Measurements from ENCODE around the gene ITGB8. TPM values are rescaled to one million over a fixed set of nuclear protein-coding genes. Genes with fewer than 3 reads are reported as not detected.

Gene ITGB8
- total and polyA plus RNA-seq, 2 experiments from 2014 or later = 3.3 to 9.9 TPM

DNA sequence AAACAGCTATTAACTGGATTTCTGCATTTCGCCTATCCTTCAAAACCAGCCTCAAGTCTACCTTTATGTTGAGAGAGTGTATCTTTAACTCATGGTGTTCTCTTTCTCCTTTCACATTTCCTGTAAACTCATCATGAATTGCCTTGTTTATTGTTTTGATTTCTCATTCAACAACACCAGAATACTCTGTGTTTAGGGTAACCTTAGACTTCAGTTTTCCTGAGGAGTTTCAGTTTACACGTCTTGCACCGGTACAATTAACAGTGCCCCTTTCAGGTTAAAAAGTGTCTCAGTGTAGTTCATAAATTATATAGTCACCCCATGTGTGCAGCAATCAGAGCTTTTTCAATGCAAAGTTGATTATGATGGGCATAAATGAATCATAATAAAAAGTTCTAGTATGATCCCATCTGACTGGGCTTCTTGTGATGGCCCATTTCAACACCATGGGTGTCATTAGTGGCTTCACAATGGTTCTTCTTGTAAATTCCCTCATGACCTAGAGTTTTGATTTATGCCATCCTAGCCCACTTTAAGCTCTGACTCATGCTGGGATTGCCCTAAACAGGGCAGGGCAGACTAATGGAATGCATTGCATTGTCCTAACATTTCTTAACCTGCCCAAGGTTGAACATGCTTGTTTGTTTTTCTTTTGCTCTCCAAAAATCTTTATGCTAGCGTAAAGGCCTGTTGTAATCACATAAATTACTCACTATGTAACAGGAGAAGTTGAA, 22.0 kb downstream of the ITGB8 start:
- in situ Hi-C loops (cut with MboI) = no loop called here
- Histone ChIP-seq H3K27ac (peak overlapping the region; percentile 53), H3K9me3 (ENCODE audit: low read depth) (no peaks in the 10 kb centered on the region), H3K4me3 (no peak overlapping the region), H3K79me2 (ENCODE audit: insufficient read depth) (no peaks in the 10 kb centered on the region), H2AFZ (no peak overlapping the region), H4K20me1 (ENCODE audit: insufficient read depth) (no peaks in the 10 kb centered on the region), H3K4me1 (ENCODE audit: insufficient read depth) (peaks cover 28% of the 10 kb centered on the region), H3K9me2 (ENCODE audit: insufficient read depth) (no peaks in the 10 kb centered on the region), H3F3A (ENCODE audit: insufficient read depth) (peaks cover 29% of the 10 kb centered on the region; the same call in 1 of the 2 replicates), H3K9ac (no peak overlapping the region), H3K4me2 (ENCODE audit: unreplicated experiment) (peak overlapping the region; percentile 64), H3K36me3 (ENCODE audit: low read depth) (no peaks in the 10 kb centered on the region), H3K27me3 (replicated peaks; ENCODE audit: insufficient read depth) (no peaks in the 10 kb centered on the region)
- DNase-seq = peak; percentile 69
- 70 to 72% methylated on average over 4 of the region's 4 CpGs for WGBS, 2 experiments (ENCODE audit: low coverage in 1 of 2, low lambda C conversion rate in 2 of 2, missing lambda C conversion rate in 2 of 2)
- TF ChIP-seq EZH2phosphoT487 (IDR thresholded peaks at IDR 0.05; ENCODE audit: insufficient read depth, low read depth) = no peak

DNA sequence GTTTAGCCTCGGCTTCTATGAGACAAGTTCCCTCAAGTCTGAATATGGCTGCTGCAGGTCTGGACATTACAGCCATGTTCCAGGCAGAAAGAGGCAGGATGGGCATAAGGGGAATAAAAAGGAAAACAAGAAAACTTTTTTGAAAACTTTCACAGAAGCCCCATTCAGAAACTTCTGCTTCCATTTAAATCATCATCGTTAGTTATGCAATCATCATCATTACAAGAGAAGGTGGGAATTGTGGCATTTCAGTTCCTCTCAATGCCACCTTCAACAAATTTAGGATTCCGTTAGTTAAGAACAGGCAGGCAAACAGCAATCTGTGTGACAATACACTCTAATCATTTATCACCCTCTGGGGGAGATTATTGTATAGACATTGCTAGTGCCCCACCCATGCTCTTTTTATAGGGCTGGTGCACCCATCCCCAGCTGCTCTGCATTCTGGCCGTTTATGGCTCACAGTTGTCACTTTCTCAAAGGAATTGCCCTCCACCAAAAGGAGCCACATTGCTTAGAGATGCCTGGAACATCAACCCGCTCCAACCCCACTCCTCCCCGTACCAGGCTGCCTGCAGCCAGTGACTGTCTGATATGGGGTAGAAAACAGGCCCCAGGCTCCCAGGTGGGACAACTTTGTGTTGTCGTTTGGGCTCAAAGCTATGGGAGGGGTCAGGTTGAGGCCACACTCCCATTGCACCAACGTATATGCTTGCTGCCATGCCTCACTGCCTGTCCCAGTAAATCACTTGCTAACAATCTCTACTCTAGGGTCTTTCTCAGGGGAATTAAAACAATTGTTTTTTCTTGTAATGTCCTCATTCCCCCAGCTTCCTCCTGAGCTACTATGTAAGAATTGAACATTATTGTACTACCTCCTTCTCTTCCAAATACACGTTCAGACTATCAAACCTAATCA, 24.2 kb downstream of the ITGB8 start:
- TF ChIP-seq EZH2 (IDR thresholded peaks at IDR 0.05; ENCODE audit: insufficient read depth, poor library complexity, severe bottlenecking) = no peak
- TF ChIP-seq EZH2phosphoT487 (IDR thresholded peaks at IDR 0.05; ENCODE audit: insufficient read depth, low read depth) = no peak
- H4K20me1 ChIP-seq (ENCODE audit: insufficient read depth) = no peaks in the 10 kb centered on the region
- H3K27ac ChIP-seq = no peak overlapping the region
- H3K79me2 ChIP-seq (ENCODE audit: insufficient read depth) = no peaks in the 10 kb centered on the region
- H3K27me3 ChIP-seq (replicated peaks; ENCODE audit: insufficient read depth) = no peaks in the 10 kb centered on the region
- H3F3A ChIP-seq (ENCODE audit: insufficient read depth) = peaks cover 29% of the 10 kb centered on the region; the same call in 1 of the 2 replicates
- no peaks in the 10 kb centered on the region for H3K36me3 ChIP-seq (ENCODE audit: low read depth)
- no peak overlapping the region for H3K4me2 ChIP-seq (ENCODE audit: unreplicated experiment)
- no peaks in the 10 kb centered on the region for H3K9me3 ChIP-seq (ENCODE audit: low read depth)
- no peak overlapping the region for H3K4me3 ChIP-seq
- H3K4me1 ChIP-seq (ENCODE audit: insufficient read depth) = peaks cover 35% of the 10 kb centered on the region
- no peak overlapping the region for H2AFZ ChIP-seq
- H3K9ac ChIP-seq = no peak overlapping the region
- DNase-seq = no peak
- no peaks in the 10 kb centered on the region for H3K9me2 ChIP-seq (ENCODE audit: insufficient read depth)
- WGBS, 2 experiments (ENCODE audit: low coverage in 1 of 2, low lambda C conversion rate in 2 of 2, missing lambda C conversion rate in 2 of 2) = 79% methylated on average over 9 of the region's 9 CpGs
- in situ Hi-C loops (cut with MboI) = no loop called here

DNA sequence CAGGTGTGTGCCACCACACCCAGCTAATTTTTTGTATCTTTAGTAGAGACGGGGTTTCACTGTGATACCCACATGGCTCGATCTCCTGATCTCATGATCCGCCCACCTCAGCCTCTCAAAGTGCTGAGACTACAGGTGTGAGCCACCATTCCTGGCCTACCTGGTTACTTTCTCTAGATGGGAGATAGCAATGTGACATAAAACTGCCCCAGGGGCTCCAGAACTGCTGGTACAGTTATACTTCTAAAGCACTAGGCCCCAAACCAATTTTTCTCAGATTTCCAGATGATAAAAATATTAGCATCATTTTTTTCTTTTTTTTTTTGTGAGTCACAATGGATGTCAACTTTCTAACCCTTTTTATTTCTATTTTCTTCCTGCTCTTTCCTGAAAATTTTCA, 27.4 kb downstream of the ITGB8 start:
- no peaks in the 10 kb centered on the region for H4K20me1 ChIP-seq (ENCODE audit: insufficient read depth)
- DNase-seq = no peak
- H3K79me2 ChIP-seq (ENCODE audit: insufficient read depth) = no peaks in the 10 kb centered on the region
- H3K27me3 ChIP-seq (replicated peaks; ENCODE audit: insufficient read depth) = no peaks in the 10 kb centered on the region
- no peaks in the 10 kb centered on the region for H3K36me3 ChIP-seq (ENCODE audit: low read depth)
- H2AFZ ChIP-seq = no peak overlapping the region
- no peak overlapping the region for H3K4me2 ChIP-seq (ENCODE audit: unreplicated experiment)
- H3K4me3 ChIP-seq = no peak overlapping the region
- WGBS, 2 experiments (ENCODE audit: low coverage in 1 of 2, low lambda C conversion rate in 2 of 2, missing lambda C conversion rate in 2 of 2) = 87 to 90% methylated on average over 3 of the region's 3 CpGs
- H3K9me2 ChIP-seq (ENCODE audit: insufficient read depth) = no peaks in the 10 kb centered on the region
- no peaks in the 10 kb centered on the region for H3K9me3 ChIP-seq (ENCODE audit: low read depth)
- H3K9ac ChIP-seq = no peak overlapping the region
- peaks cover 2% of the 10 kb centered on the region; the same call in 1 of the 2 replicates for H3F3A ChIP-seq (ENCODE audit: insufficient read depth)
- H3K4me1 ChIP-seq (ENCODE audit: insufficient read depth) = peaks cover 12% of the 10 kb centered on the region
- in situ Hi-C loops (cut with MboI) = no loop called here
- H3K27ac ChIP-seq = no peak overlapping the region
- TF ChIP-seq EZH2 (IDR thresholded peaks at IDR 0.05; ENCODE audit: insufficient read depth, poor library complexity, severe bottlenecking) (no peak), EZH2phosphoT487 (IDR thresholded peaks at IDR 0.05; ENCODE audit: insufficient read depth, low read depth) (no peak)

DNA sequence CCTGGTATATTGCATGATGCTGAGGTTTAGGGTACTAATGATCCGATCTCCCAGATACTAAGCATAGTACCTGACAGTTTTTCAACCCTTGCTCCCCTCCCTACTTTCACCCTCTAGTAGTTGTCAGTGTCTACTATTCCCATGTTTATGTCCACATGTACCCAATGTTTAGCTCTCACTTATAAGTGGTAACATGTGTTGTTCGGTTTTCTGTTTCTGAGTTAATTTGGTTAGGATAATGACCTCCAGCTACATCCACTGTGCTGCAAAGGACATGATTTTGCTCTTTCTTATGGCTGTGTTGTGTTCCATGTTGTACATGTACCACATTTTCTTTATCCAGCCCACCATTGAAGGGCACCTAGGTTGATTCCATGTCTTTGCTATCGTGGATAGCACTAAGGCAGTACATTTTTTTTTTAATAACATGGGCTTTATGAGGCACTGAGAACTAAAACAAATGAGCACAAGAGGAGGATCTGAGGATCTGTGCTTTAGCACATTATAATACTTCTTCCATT, 28.1 kb downstream of the ITGB8 start:
- no peak for DNase-seq

More for the DNA sequence above, 28.1 kb downstream of the ITGB8 start:
- Histone ChIP-seq H3K9me2 (ENCODE audit: insufficient read depth) (no peaks in the 10 kb centered on the region), H3K9me3 (ENCODE audit: low read depth) (no peaks in the 10 kb centered on the region), H3K4me1 (ENCODE audit: insufficient read depth) (0 out of 2 replicates have a peak, but pooled peaks cover 9% of the 10 kb centered on the region), H3K4me2 (ENCODE audit: unreplicated experiment) (peak overlapping the region; percentile 24), H3K79me2 (ENCODE audit: insufficient read depth) (no peaks in the 10 kb centered on the region), H3K36me3 (ENCODE audit: low read depth) (no peaks in the 10 kb centered on the region), H4K20me1 (ENCODE audit: insufficient read depth) (no peaks in the 10 kb centered on the region), H2AFZ (no peak overlapping the region), H3K27me3 (replicated peaks; ENCODE audit: insufficient read depth) (no peaks in the 10 kb centered on the region), H3K27ac (no peak overlapping the region), H3K9ac (no peak overlapping the region), H3F3A (ENCODE audit: insufficient read depth) (no peaks in the 10 kb centered on the region), H3K4me3 (no peak overlapping the region)
- no peak for TF ChIP-seq EZH2 (IDR thresholded peaks at IDR 0.05; ENCODE audit: insufficient read depth, poor library complexity, severe bottlenecking)
- no peak for TF ChIP-seq EZH2phosphoT487 (IDR thresholded peaks at IDR 0.05; ENCODE audit: insufficient read depth, low read depth)
- WGBS, 2 experiments (ENCODE audit: low coverage in 1 of 2, low lambda C conversion rate in 2 of 2, missing lambda C conversion rate in 2 of 2) = 95% methylated on average over 3 of the region's 3 CpGs
- in situ Hi-C loops (cut with MboI) = no loop called here

Measured in GM23248 (cell line).